Endothelial cell of umbilical vein (primary cell): Measurements from ENCODE around the gene KCNC1.

Experiments
- EZH2 ChIP-seq: IDR thresholded peaks from 2 replicates; pipeline ENCODE4 v1.6.1; 2012; ENCODE audit warnings: borderline replicate concordance, low read depth, mild to moderate bottlenecking, moderate library complexity, low read length, inconsistent platforms; ENCODE audit not compliant: severe bottlenecking
- GATA2 ChIP-seq: IDR thresholded peaks from 2 replicates; pipeline ENCODE4 v1.7.0; 2011; ENCODE audit warnings: low read depth, mild to moderate bottlenecking, moderate library complexity, mixed read lengths, low read length; ENCODE audit not compliant: insufficient read length, insufficient read depth
- JUN ChIP-seq: IDR thresholded peaks from 2 replicates; pipeline ENCODE4 v1.6.1; 2011; ENCODE audit warnings: borderline replicate concordance, low read depth; ENCODE audit not compliant: insufficient read length, insufficient read depth
- MYC ChIP-seq: IDR thresholded peaks from one replicate; pipeline ENCODE4 v1.6.1; 2011; ENCODE audit warnings: mild to moderate bottlenecking, low read depth, low read length
- POLR2A ChIP-seq: IDR thresholded peaks from 2 replicates; pipeline ENCODE4 v1.6.1; 2012; ENCODE audit warnings: low read depth, mild to moderate bottlenecking, control low read depth, low read length
- TF ChIP-seq, protein P1 (sequence below), 2 donors: IDR thresholded peaks; 1 replicate in 1 of 2; 2 replicates in 1 of 2; pipeline ENCODE4 v1.5.1; 2011; ENCODE audit warnings: low read length in 2 of 2, mild to moderate bottlenecking in 2 of 2, moderate library complexity in 2 of 2, control low read depth in 1 of 2, inconsistent platforms in 1 of 2, low read depth in 1 of 2; ENCODE audit not compliant: insufficient read depth in 1 of 2; ENCODE audit errors: extremely low read depth in 1 of 2
- TF ChIP-seq, protein P2 (sequence below): IDR thresholded peaks from 2 replicates; pipeline ENCODE4 v1.6.1; 2011; ENCODE audit not compliant: insufficient read depth, insufficient read length

DNA sequence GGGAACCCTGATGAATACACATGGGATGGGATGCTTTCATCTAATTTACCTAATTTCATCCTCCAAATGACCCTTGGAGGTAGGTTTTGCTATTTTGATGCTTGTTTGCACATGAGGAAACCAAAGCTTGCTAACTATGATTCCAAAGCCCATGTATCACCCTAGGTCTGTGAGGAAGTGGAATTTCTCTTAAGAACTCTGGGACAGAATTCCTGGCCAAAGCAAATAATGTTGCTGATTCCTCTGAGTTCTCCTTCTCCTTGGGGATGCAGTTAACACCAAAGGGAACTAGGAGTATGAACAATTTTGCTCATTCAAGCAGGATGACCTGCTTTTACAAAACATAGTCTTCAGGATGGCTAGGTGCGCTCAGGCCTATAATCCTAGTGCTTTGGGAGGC is 80.0 kb downstream of the KCNC1 start:
- TF ChIP-seq, protein P1, sequence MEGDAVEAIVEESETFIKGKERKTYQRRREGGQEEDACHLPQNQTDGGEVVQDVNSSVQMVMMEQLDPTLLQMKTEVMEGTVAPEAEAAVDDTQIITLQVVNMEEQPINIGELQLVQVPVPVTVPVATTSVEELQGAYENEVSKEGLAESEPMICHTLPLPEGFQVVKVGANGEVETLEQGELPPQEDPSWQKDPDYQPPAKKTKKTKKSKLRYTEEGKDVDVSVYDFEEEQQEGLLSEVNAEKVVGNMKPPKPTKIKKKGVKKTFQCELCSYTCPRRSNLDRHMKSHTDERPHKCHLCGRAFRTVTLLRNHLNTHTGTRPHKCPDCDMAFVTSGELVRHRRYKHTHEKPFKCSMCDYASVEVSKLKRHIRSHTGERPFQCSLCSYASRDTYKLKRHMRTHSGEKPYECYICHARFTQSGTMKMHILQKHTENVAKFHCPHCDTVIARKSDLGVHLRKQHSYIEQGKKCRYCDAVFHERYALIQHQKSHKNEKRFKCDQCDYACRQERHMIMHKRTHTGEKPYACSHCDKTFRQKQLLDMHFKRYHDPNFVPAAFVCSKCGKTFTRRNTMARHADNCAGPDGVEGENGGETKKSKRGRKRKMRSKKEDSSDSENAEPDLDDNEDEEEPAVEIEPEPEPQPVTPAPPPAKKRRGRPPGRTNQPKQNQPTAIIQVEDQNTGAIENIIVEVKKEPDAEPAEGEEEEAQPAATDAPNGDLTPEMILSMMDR (IDR thresholded peaks at IDR 0.05; ENCODE audit: extremely low read depth in 1 of 2, insufficient read depth in 1 of 2, low read depth in 1 of 2, low read length in 2 of 2) = no peak
- TF ChIP-seq, protein P2, sequence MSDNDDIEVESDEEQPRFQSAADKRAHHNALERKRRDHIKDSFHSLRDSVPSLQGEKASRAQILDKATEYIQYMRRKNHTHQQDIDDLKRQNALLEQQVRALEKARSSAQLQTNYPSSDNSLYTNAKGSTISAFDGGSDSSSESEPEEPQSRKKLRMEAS = no peak
- TF ChIP-seq POLR2A (no peak), MYC (no peak), EZH2 (no peak), GATA2 (no peak), JUN (no peak)
